Thoracic aorta (tissue), 2 donors: ENCODE measurements around the gene PABPN1L. TPM values are rescaled to one million over a fixed set of nuclear protein-coding genes. Genes with fewer than 3 reads are reported as not detected.

ENCODE experiments used
- ATAC-seq: fragments of 150-250 bp; one replicate; pipeline ENCODE4 v1.8.0; 2017; ENCODE audit warnings: low read depth; ENCODE audit not compliant: insufficient number of reproducible peaks, low FRiP score
- DNase-seq: peaks from one replicate; pipeline ENCODE4 v3.0.0-alpha.2; 2020; ENCODE audit warnings: low spot score
- H3K27ac ChIP-seq, 2 donors: fragments of 200-600 bp; sonication (generic); 1 replicate in 1 of 2; 2 replicates in 1 of 2; pipeline ENCODE4 v1.5.1; 2016; ENCODE audit warnings: mild to moderate bottlenecking in 2 of 2, moderate library complexity in 2 of 2
- H3K27me3 ChIP-seq: fragments of 200-600 bp; sonication (generic); replicated peaks from 2 replicates; pipeline ENCODE4 v1.6.0; 2016; ENCODE audit warnings: mild to moderate bottlenecking; ENCODE audit not compliant: insufficient read depth
- H3K36me3 ChIP-seq: fragments of 200-600 bp; sonication (generic); one replicate; pipeline ENCODE4 v1.5.1; 2016
- H3K4me1 ChIP-seq, 2 donors: fragments of 200-600 bp; sonication (generic); 1 replicate in 1 of 2; 2 replicates in 1 of 2; pipeline versions ENCODE4 v1.5.1 to v1.6.0; 2016; ENCODE audit warnings: low read depth in 2 of 2, mild to moderate bottlenecking in 1 of 2; ENCODE audit not compliant: control insufficient read depth in 1 of 2
- H3K4me3 ChIP-seq: fragments of 200-600 bp; sonication (generic); 2 replicates; pipeline ENCODE4 v1.5.1; 2016; ENCODE audit warnings: mild to moderate bottlenecking
- H3K9me3 ChIP-seq: fragments of 200-600 bp; sonication (generic); 2 replicates; pipeline ENCODE4 v1.5.1; 2016
- CTCF ChIP-seq: fragments of 200-600 bp; sonication (generic); IDR thresholded peaks from one replicate; pipeline ENCODE4 v1.5.1; 2019; ENCODE audit warnings: antibody characterized with exemption
- total RNA-seq, 2 donors: library from RNA; depleted of rRNA; stranded (reverse); fragments of >200 nt; gene quantifications; one replicate each; pipeline versions ENCODE4 v1.1.0 to v1.2.3, GENCODE V29; 2016

Gene PABPN1L
- total RNA-seq, 2 donors from 2014 or later = not detected

- ATAC-seq (no peak), DNase-seq (no peak)
- no peaks in the 10 kb centered on the region for H3K4me1 ChIP-seq
- no peaks in the 10 kb centered on the region for H3K9me3 ChIP-seq
- H3K27ac ChIP-seq = no peak overlapping the region
- H3K36me3 ChIP-seq = no peaks in the 10 kb centered on the region
- no peaks in the 10 kb centered on the region for H3K27me3 ChIP-seq
- H3K4me3 ChIP-seq = no peak overlapping the region
- TF ChIP-seq CTCF = no peak
These were observed 11.9 kb upstream of the PABPN1L start for GRCh38 chr16:88878356-88878755.

DNA sequence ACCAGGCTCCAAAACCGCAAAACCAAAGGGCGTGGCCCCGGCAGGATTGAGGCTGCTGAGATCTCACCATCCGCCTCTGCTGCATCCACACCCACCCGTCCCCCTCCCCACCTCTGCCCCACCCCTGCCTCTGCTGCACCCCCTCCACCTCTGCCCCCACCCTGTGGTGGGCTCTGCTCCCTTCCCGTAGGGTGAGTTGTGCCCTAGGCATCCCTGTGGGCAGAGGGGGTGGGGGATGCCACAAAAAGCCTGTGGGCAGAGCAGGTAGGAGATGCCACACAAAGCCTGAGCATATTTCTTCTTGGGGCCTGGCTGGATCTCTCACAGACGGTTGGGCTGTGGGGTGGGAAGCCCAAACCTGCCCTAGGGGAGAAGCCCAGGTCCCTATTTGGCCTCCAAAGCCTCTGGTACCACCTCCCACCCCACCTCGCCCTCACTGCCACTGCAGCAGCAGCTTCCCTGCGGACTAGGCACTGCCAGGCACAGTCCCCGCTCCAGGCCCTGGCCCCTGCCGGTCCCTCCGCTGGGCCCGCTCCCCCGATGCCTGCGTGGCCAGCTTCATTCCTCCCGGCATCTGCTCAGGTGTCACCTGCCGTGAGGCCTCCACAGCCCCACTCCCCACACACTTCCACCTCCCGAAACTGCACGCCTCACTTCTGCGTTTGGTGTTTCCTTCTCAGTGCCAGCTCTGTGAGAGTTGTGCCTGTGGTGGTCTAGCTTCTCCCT lies 11.3 kb upstream of the PABPN1L start:
- no peak for ATAC-seq
- no peaks in the 10 kb centered on the region for H3K4me1 ChIP-seq
- no peak overlapping the region for H3K27ac ChIP-seq
- no peaks in the 10 kb centered on the region for H3K36me3 ChIP-seq
- H3K9me3 ChIP-seq = no peaks in the 10 kb centered on the region
- no peak for TF ChIP-seq CTCF
- no peak overlapping the region for H3K4me3 ChIP-seq
- H3K27me3 ChIP-seq = no peaks in the 10 kb centered on the region
- no peak for DNase-seq

DNA sequence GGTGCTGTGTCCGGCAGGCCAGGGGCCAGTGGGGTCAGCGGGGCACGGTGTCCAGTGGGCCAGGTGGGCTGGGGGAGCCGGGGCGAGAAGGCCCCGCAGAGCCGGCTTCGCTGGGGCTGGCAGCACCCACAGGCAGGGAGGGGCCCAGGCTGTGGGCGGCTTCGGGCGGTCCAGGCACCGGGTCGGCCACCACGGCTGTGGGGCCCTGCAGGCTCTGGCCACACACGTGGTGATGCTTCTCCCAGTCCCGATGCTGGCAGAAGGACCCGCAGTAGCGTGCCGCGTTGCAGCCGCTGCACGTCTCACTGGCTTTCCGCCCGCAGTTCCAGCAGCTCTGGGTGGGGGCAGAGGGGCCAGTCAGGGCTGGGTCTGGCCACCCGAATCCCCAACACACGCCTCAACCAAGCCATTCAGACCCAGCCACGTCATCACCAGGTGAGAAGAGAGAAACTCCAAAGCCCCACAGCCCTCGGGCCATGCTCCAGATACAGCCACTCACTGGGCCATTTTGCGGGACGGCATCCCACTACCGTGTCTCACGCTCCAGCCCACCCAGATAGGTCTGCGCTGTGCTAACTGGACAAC lies 10.6 kb upstream of the PABPN1L start:
- Histone ChIP-seq H3K27ac (no peak overlapping the region), H3K9me3 (no peaks in the 10 kb centered on the region), H3K27me3 (no peaks in the 10 kb centered on the region), H3K4me3 (no peak overlapping the region), H3K4me1 (no peaks in the 10 kb centered on the region), H3K36me3 (no peaks in the 10 kb centered on the region)
- DNase-seq (no peak), ATAC-seq (no peak)
- TF ChIP-seq CTCF = no peak

DNA sequence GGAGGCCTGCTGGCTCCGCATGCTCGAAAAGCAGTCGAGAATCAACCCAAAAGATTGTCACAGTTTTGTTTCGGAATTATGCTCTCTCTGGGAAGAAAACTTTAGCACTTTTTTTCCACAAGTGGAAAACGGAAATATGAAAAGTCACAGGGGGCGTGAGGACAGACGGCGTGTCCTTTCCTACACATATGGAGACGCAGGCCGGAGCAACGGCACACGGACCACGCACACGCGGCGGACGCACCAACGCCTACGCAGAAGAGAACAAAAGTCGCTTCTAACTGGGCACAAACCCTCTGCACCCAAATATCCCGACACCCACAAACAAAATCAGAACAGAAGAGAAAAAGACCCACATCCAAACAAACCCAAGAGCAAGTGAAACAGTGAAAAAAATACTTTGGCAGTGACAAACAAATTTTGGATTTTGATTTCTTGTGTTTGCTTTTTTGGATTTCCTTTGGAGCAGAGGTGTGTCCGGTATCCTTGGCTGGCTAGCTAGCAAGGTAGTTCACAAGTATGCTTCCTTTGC lies 9.3 kb upstream of the PABPN1L start:
- no peaks in the 10 kb centered on the region for H3K27me3 ChIP-seq
- no peaks in the 10 kb centered on the region for H3K36me3 ChIP-seq
- ATAC-seq = no peak

More for the DNA sequence above, 9.3 kb upstream of the PABPN1L start:
- no peak for TF ChIP-seq CTCF
- DNase-seq = no peak
- no peaks in the 10 kb centered on the region for H3K9me3 ChIP-seq
- no peak overlapping the region for H3K27ac ChIP-seq
- no peak overlapping the region for H3K4me3 ChIP-seq
- no peaks in the 10 kb centered on the region for H3K4me1 ChIP-seq
